WTC11 (cell line): Measurements from ENCODE around the gene AURKAIP1. TPM values are rescaled to one million over a fixed set of nuclear protein-coding genes. Genes with fewer than 3 reads are reported as not detected.

Experiments used
- ATAC-seq: fragments of 200-7000 bp; cut with Tn5 transposase; 2 replicates; pipeline ENCODE4 v1.10.0; 2021; ENCODE audit warnings: mild to moderate bottlenecking, moderate library complexity
- CTCF ChIA-PET: fragments of 300-600 bp; sonication (Branson Sonifier 250); formaldehyde crosslinking; loops from one replicate; lab custom pipeline; 2021; ENCODE audit warnings: antibody characterized with exemption; lab: Charles Lee
- POLR2A ChIA-PET: fragments of 350-600 bp; sonication (Branson Sonifier 250); formaldehyde crosslinking; loops from one replicate; lab custom pipeline; 2021; ENCODE audit warnings: antibody characterized with exemption; lab: Charles Lee
- DNase-seq: peaks from one replicate; pipeline ENCODE4 v3.0.0; 2021; ENCODE audit warnings: low spot score
- H3K27ac Mint-ChIP-seq: 2 replicates; pipeline ENCODE4 v1.8.0; 2021; ENCODE audit warnings: mixed read lengths
- H3K27me3 Mint-ChIP-seq: 2 replicates; pipeline ENCODE4 v1.8.0; 2021; ENCODE audit warnings: low read depth, mild to moderate bottlenecking, moderate library complexity, mixed read lengths
- H3K36me3 Mint-ChIP-seq: 2 replicates; pipeline ENCODE4 v1.8.0; 2021; ENCODE audit warnings: mixed read lengths
- H3K4me1 Mint-ChIP-seq: 2 replicates; pipeline ENCODE4 v1.8.0; 2022; ENCODE audit warnings: mixed read lengths
- H3K4me3 Mint-ChIP-seq: 2 replicates; pipeline ENCODE4 v1.8.0; 2021; ENCODE audit warnings: mild to moderate bottlenecking, moderate library complexity, mixed read lengths
- H3K9me3 Mint-ChIP-seq: 2 replicates; pipeline ENCODE4 v1.8.0; 2021; ENCODE audit warnings: mixed read lengths
- ATF6 ChIP-seq: sonication (generic); formaldehyde crosslinking; IDR thresholded peaks from 2 replicates; pipeline ENCODE4 v1.8.1; 2023; ENCODE audit warnings: mild to moderate bottlenecking, missing genetic modification reagents
- EMX1 ChIP-seq: fragments of 250-450 bp; sonication (Bioruptor Pico); IDR thresholded peaks from 2 replicates; pipeline ENCODE4 v1.8.0; 2021; ENCODE audit warnings: mild to moderate bottlenecking
- ERG ChIP-seq: fragments of 250-450 bp; sonication (Bioruptor Pico); IDR thresholded peaks from 2 replicates; pipeline ENCODE4 v1.8.0; 2021; ENCODE audit warnings: mild to moderate bottlenecking
- FOXJ3 ChIP-seq: sonication (generic); formaldehyde crosslinking; IDR thresholded peaks from 2 replicates; pipeline ENCODE4 v1.9.0; 2021; ENCODE audit warnings: missing genetic modification reagents, mild to moderate bottlenecking, borderline replicate concordance
- FOXP1 ChIP-seq: sonication (generic); formaldehyde crosslinking; IDR thresholded peaks from 2 replicates; pipeline ENCODE4 v1.8.0; 2022; ENCODE audit warnings: missing genetic modification reagents, mild to moderate bottlenecking, moderate library complexity, borderline replicate concordance
- GRHL2 ChIP-seq: fragments of 250-450 bp; sonication (Bioruptor Pico); IDR thresholded peaks from 2 replicates; pipeline ENCODE4 v1.8.0; 2022; ENCODE audit warnings: mild to moderate bottlenecking, moderate library complexity; ENCODE audit not compliant: insufficient replicate concordance, severe bottlenecking
- IRF1 ChIP-seq: sonication (generic); formaldehyde crosslinking; IDR thresholded peaks from 2 replicates; pipeline ENCODE4 v1.8.0; 2023; ENCODE audit warnings: missing genetic modification reagents
- KAT7 ChIP-seq: sonication (generic); formaldehyde crosslinking; IDR thresholded peaks from 2 replicates; pipeline ENCODE4 v1.8.1; 2023; ENCODE audit warnings: missing genetic modification reagents, mild to moderate bottlenecking, borderline replicate concordance
- MXD4 ChIP-seq: fragments of 250-450 bp; sonication (Bioruptor Pico); IDR thresholded peaks from 2 replicates; pipeline ENCODE4 v1.8.0; 2021; ENCODE audit warnings: mild to moderate bottlenecking, moderate library complexity, borderline replicate concordance
- NFE2L1 ChIP-seq: sonication (generic); formaldehyde crosslinking; IDR thresholded peaks from 2 replicates; pipeline ENCODE4 v1.8.1; 2023; ENCODE audit warnings: missing genetic modification reagents
- NFYB ChIP-seq: sonication (generic); formaldehyde crosslinking; conservative IDR thresholded peaks from 2 replicates; pipeline ENCODE4 v1.8.0; 2022; ENCODE audit warnings: low read depth, missing genetic modification reagents
- NR3C1 ChIP-seq: sonication (generic); formaldehyde crosslinking; conservative IDR thresholded peaks from 2 replicates; pipeline ENCODE4 v1.8.1; 2023; ENCODE audit warnings: low read depth, mild to moderate bottlenecking, missing genetic modification reagents
- PRDM15 ChIP-seq: sonication (generic); formaldehyde crosslinking; IDR thresholded peaks from 2 replicates; pipeline ENCODE4 v1.8.0; 2022; ENCODE audit warnings: missing genetic modification reagents
- PRRX2 ChIP-seq: fragments of 250-450 bp; sonication (Bioruptor Pico); IDR thresholded peaks from 2 replicates; pipeline ENCODE4 v1.8.0; 2021; ENCODE audit warnings: mild to moderate bottlenecking
- RORB ChIP-seq: fragments of 250-450 bp; sonication (Bioruptor Pico); IDR thresholded peaks from 2 replicates; pipeline ENCODE4 v1.9.0; 2021; ENCODE audit warnings: mild to moderate bottlenecking
- SMAD4 ChIP-seq: sonication (generic); formaldehyde crosslinking; IDR thresholded peaks from 2 replicates; pipeline ENCODE4 v1.8.0; 2022; ENCODE audit warnings: mild to moderate bottlenecking, missing genetic modification reagents
- USF1 ChIP-seq: sonication (generic); formaldehyde crosslinking; IDR thresholded peaks from 2 replicates; pipeline ENCODE4 v1.8.0; 2022; ENCODE audit warnings: mild to moderate bottlenecking, missing genetic modification reagents
- ZBTB21 ChIP-seq: sonication (generic); formaldehyde crosslinking; IDR thresholded peaks from 2 replicates; pipeline ENCODE4 v1.8.1; 2023; ENCODE audit warnings: mild to moderate bottlenecking, missing genetic modification reagents, borderline replicate concordance
- ZBTB43 ChIP-seq: sonication (generic); formaldehyde crosslinking; IDR thresholded peaks from 2 replicates; pipeline ENCODE4 v1.8.1; 2023; ENCODE audit warnings: mild to moderate bottlenecking, missing genetic modification reagents
- ZNF232 ChIP-seq: sonication (generic); formaldehyde crosslinking; IDR thresholded peaks from 2 replicates; pipeline ENCODE4 v1.8.0; 2022; ENCODE audit warnings: mild to moderate bottlenecking, missing genetic modification reagents
- ZNF416 ChIP-seq: fragments of 250-450 bp; sonication (Bioruptor Pico); IDR thresholded peaks from 2 replicates; pipeline ENCODE4 v1.9.0; 2021; ENCODE audit warnings: mild to moderate bottlenecking, inconsistent platforms
- ZNF423 ChIP-seq: fragments of 250-450 bp; sonication (Bioruptor Pico); IDR thresholded peaks from 2 replicates; pipeline ENCODE4 v2.1.2; 2022; ENCODE audit warnings: mild to moderate bottlenecking, moderate library complexity
- ZNF425 ChIP-seq: fragments of 250-450 bp; sonication (Bioruptor Pico); conservative IDR thresholded peaks from 2 replicates; pipeline ENCODE4 v1.9.0; 2021; ENCODE audit warnings: mild to moderate bottlenecking
- ZNF671 ChIP-seq: fragments of 250-450 bp; sonication (Bioruptor Pico); IDR thresholded peaks from 2 replicates; pipeline ENCODE4 v1.8.0; 2021; ENCODE audit warnings: mild to moderate bottlenecking
- ZSCAN18 ChIP-seq: fragments of 250-450 bp; sonication (Bioruptor Pico); IDR thresholded peaks from 2 replicates; pipeline ENCODE4 v2.1.2; 2022; ENCODE audit warnings: mild to moderate bottlenecking, moderate library complexity
- total RNA-seq: library from RNA; stranded (reverse); gene quantifications from 3 replicates; pipeline ENCODE4 v1.2.3, GENCODE V29; 2021

Gene AURKAIP1
- total RNA-seq, 1 experiment from 2014 or later, result 268 TPM

GRCh38 chr1:1381294-1381693, 6.3 kb upstream of the AURKAIP1 start:
- Mint-ChIP-seq H3K4me1 (no peaks in the 10 kb centered on the region), H3K36me3 (peaks cover 14% of the 10 kb centered on the region), H3K4me3 (no peak overlapping the region), H3K27me3 (no peaks in the 10 kb centered on the region), H3K27ac (no peak overlapping the region), H3K9me3 (no peaks in the 10 kb centered on the region)
- ChIA-PET POLR2A (no interaction called here), CTCF (no interaction called here)
- DNase-seq (no peak), ATAC-seq (no peak)
- TF ChIP-seq EMX1 (CRISPR knock-in tag) (no peak), ZNF416 (CRISPR knock-in tag) (no peak), SMAD4 (CRISPR knock-in tag) (no peak), FOXP1 (CRISPR knock-in tag) (no peak), ZNF671 (CRISPR knock-in tag) (no peak), NFE2L1 (CRISPR knock-in tag) (no peak), ZBTB21 (CRISPR knock-in tag) (no peak), USF1 (no peak), RORB (CRISPR knock-in tag) (no peak), FOXJ3 (CRISPR knock-in tag) (no peak), ERG (CRISPR knock-in tag) (no peak), ZNF423 (CRISPR knock-in tag) (no peak), ZSCAN18 (no peak), PRRX2 (no peak), ZBTB43 (CRISPR knock-in tag) (no peak), GRHL2 (CRISPR knock-in tag) (no peak), IRF1 (CRISPR knock-in tag) (no peak), ATF6 (CRISPR knock-in tag) (no peak), NFYB (CRISPR knock-in tag) (no peak)

GRCh38 chr1:1380860-1381259, 5.9 kb upstream of the AURKAIP1 start:
- POLR2A ChIA-PET, result no interaction called here
- H3K36me3 Mint-ChIP-seq, result peaks cover 10% of the 10 kb centered on the region
- CTCF ChIA-PET, result no interaction called here
- DNase-seq, result no peak
- ATAC-seq, result no peak
- no peak overlapping the region for H3K4me3 Mint-ChIP-seq
- no peaks in the 10 kb centered on the region for H3K9me3 Mint-ChIP-seq
- H3K4me1 Mint-ChIP-seq, result no peaks in the 10 kb centered on the region
- no peaks in the 10 kb centered on the region for H3K27me3 Mint-ChIP-seq
- H3K27ac Mint-ChIP-seq, result no peak overlapping the region
- no peak for TF ChIP-seq MXD4 (CRISPR knock-in tag)
- TF ChIP-seq ZNF425 (CRISPR knock-in tag), result no peak
- no peak for TF ChIP-seq PRDM15 (CRISPR knock-in tag)
- TF ChIP-seq ZBTB21 (CRISPR knock-in tag), result no peak
- TF ChIP-seq NR3C1 (CRISPR knock-in tag), result no peak
- TF ChIP-seq KAT7 (CRISPR knock-in tag), result no peak
- TF ChIP-seq ZNF232 (CRISPR knock-in tag), result no peak
